ENCODE data around the gene LRFN2. TPM values are rescaled to one million over a fixed set of nuclear protein-coding genes. Genes with fewer than 3 reads are reported as not detected.

LRFN2 gene
- total and polyA plus RNA-seq, 2 of the 8 experiments (the other 6 are each of a cell fraction or from before 2014, with no cell fraction given) = 2.3 TPM

DNA sequence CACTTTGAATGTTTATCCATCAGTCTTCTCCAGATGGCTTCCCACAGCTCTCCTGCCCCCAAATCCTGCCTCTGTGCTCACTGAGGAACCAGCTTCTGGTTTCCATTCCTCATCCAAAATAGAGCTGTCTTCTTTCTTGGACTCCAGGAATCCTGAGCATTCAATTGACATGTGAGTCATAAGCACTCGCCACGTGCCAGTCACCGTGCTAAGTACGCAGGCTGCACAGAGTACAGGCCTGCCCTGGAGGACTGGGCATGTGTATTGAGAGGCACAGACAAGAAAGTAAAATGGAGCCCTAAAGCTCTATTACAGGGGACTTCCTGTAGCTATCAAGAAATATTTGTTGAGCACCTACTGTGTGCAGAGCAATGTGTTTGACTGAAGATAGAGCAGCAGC is 39.7 kb upstream of the LRFN2 start (continued):
- TF ChIP-seq POLR2AphosphoS5 (IDR thresholded peaks at IDR 0.05; ENCODE audit: low read depth, low read length) = no peak
- TF ChIP-seq CHD1 (IDR thresholded peaks at IDR 0.05; ENCODE audit: low read depth, low read length) = no peak

Data from H1 (cell line).